Mucosa of descending colon (tissue), 3 donors: ENCODE data around the gene POMT2. TPM values are rescaled to one million over a fixed set of nuclear protein-coding genes. Genes with fewer than 3 reads are reported as not detected.

ENCODE experiments used
- ATAC-seq: fragments of 200-7000 bp; cut with Tn5 transposase; one replicate; pipeline ENCODE4 v1.9.1; 2020; ENCODE audit warnings: mild to moderate bottlenecking, moderate library complexity
- DNase-seq, 3 donors: peaks; one replicate each; pipeline ENCODE4 v3.0.0-alpha.2; 2020
- H3K36me3 ChIP-seq: fragments of 200-600 bp; one replicate; pipeline ENCODE4 v1.8.0; 2021; ENCODE audit warnings: low read depth, mild to moderate bottlenecking
- H3K4me1 ChIP-seq: fragments of 200-600 bp; one replicate; pipeline ENCODE4 v1.8.0; 2021; ENCODE audit warnings: low read depth, mild to moderate bottlenecking
- H3K4me3 ChIP-seq: fragments of 200-600 bp; one replicate; pipeline ENCODE4 v1.8.0; 2021; ENCODE audit warnings: mild to moderate bottlenecking
- H3K9me3 ChIP-seq: fragments of 200-600 bp; one replicate; pipeline ENCODE4 v1.8.0; 2021; ENCODE audit warnings: mild to moderate bottlenecking
- CTCF ChIP-seq: fragments of 200-600 bp; IDR thresholded peaks from one replicate; pipeline ENCODE4 v1.8.0; 2022; ENCODE audit warnings: antibody characterized with exemption, mild to moderate bottlenecking
- intact Hi-C, 2 donors: fragments of 100-400 bp; cut with DNase I in 1 of 2; cut with micrococcal nuclease in 1 of 2; formaldehyde crosslinking; loops; one replicate each; pipeline versions ENCODE4 v1.11.0 to v1.11.1; 2022; cut with DNase I, micrococcal nuclease
- total RNA-seq, 3 donors: library from RNA; stranded (reverse); fragmentation: NEBNext Ultra II Directional in 2 of 3; extraction: Animal tissue kit (Norgen Biotek cat#: 25700) in 2 of 3; gene quantifications; one replicate each; pipeline versions ENCODE4 v1.2.1 to v1.2.4, GENCODE V29; 2021 to 2023
- donor health status: DM: no; HTN: no; CAD: no; lungs with moderate emphysema.
- donor health status: DM: no; HTN: no; CAD: no.
- donor health status: DM: no; HTN: yes; CAD: no.

Gene POMT2
- total RNA-seq, 3 donors from 2014 or later: 22.9 to 28.5 (median 23.2) TPM

- H3K9me3 ChIP-seq: no peaks in the 10 kb centered on the region
- intact Hi-C loops: no loop called here
- H3K36me3 ChIP-seq: no peaks in the 10 kb centered on the region
- no peaks in the 10 kb centered on the region for H3K4me1 ChIP-seq
- ATAC-seq: no peak
- H3K4me3 ChIP-seq: no peak overlapping the region
- TF ChIP-seq CTCF: no peak
- no peak for DNase-seq
Observed at GRCh38 chr14:77239412-77239811, 81.3 kb downstream of the POMT2 start.

- Histone ChIP-seq H3K36me3 (no peaks in the 10 kb centered on the region), H3K9me3 (no peaks in the 10 kb centered on the region), H3K4me1 (no peaks in the 10 kb centered on the region), H3K4me3 (no peak overlapping the region)
- intact Hi-C loops: no loop called here
- no peak for TF ChIP-seq CTCF
- ATAC-seq: no peak
- no peak for DNase-seq
Observed at GRCh38 chr14:77238996-77239395, 81.7 kb downstream of the POMT2 start.

- no peaks in the 10 kb centered on the region for H3K9me3 ChIP-seq
- intact Hi-C loops: no loop called here
- TF ChIP-seq CTCF: no peak
Observed at GRCh38 chr14:77238356-77238755, 82.3 kb downstream of the POMT2 start.

GRCh38 chr14:77236814-77237213 lies 83.9 kb downstream of the POMT2 start:
- Histone ChIP-seq H3K9me3 (no peaks in the 10 kb centered on the region), H3K4me3 (no peak overlapping the region), H3K36me3 (no peaks in the 10 kb centered on the region), H3K4me1 (no peaks in the 10 kb centered on the region)
- ATAC-seq: no peak
- DNase-seq: no peak
- no peak for TF ChIP-seq CTCF
- intact Hi-C loops: no loop called here

More at GRCh38 chr14:77238356-77238755, 82.3 kb downstream of the POMT2 start:
- ATAC-seq (no peak), DNase-seq (no peak)
- H3K36me3 ChIP-seq: no peaks in the 10 kb centered on the region
- H3K4me1 ChIP-seq: no peaks in the 10 kb centered on the region
- no peak overlapping the region for H3K4me3 ChIP-seq

GRCh38 chr14:77231721-77232120 lies 89.0 kb downstream of the POMT2 start:
- no peak overlapping the region for H3K4me3 ChIP-seq
- H3K36me3 ChIP-seq: no peaks in the 10 kb centered on the region
- no peak for TF ChIP-seq CTCF
- intact Hi-C loops: no loop called here
- DNase-seq: no peak
- H3K9me3 ChIP-seq: no peaks in the 10 kb centered on the region
- H3K4me1 ChIP-seq: no peaks in the 10 kb centered on the region
- no peak for ATAC-seq

GRCh38 chr14:77230914-77231313 lies 89.8 kb downstream of the POMT2 start:
- DNase-seq: no peak
- no peak for TF ChIP-seq CTCF
- ATAC-seq: no peak
- intact Hi-C loops: no loop called here
- H3K4me3 ChIP-seq: no peak overlapping the region
- H3K36me3 ChIP-seq: no peaks in the 10 kb centered on the region
- no peaks in the 10 kb centered on the region for H3K9me3 ChIP-seq
- H3K4me1 ChIP-seq: no peaks in the 10 kb centered on the region
